B cell (primary cell): ENCODE results near the gene ARHGAP42. TPM values are rescaled to one million over a fixed set of nuclear protein-coding genes. Genes with fewer than 3 reads are reported as not detected.

Experiments
- ATAC-seq: fragments of 200-7000 bp; cut with Tn5 transposase; one replicate; pipeline ENCODE4 v1.10.0; 2021; ENCODE audit warnings: low read depth, mild to moderate bottlenecking, moderate number of reproducible peaks, moderate library complexity
- CTCF ChIA-PET: fragments of 350-600 bp; sonication (Branson Sonifier 250); formaldehyde crosslinking; loops from one replicate; lab custom pipeline; 2021; ENCODE audit warnings: antibody characterized with exemption, inconsistent platforms; lab: Charles Lee
- POLR2A ChIA-PET: fragments of 350-600 bp; sonication (Branson Sonifier 250); formaldehyde crosslinking; loops from one replicate; lab custom pipeline; 2021; ENCODE audit warnings: antibody characterized with exemption; lab: Charles Lee
- DNase-seq: peaks from one replicate; pipeline ENCODE4 v3.0.0; 2013
- H2AFZ ChIP-seq: 2 replicates; pipeline ENCODE4 v1.6.1; 2012; ENCODE audit warnings: mild to moderate bottlenecking, low read depth, low read length; ENCODE audit not compliant: insufficient read depth, poor library complexity, severe bottlenecking
- H3K27ac ChIP-seq, 2 donors: 1 replicate in 1 of 2; 2 replicates in 1 of 2; pipeline ENCODE4 v1.5.1; 2012 to 2013; ENCODE audit warnings: low read length in 2 of 2, mild to moderate bottlenecking in 2 of 2, moderate library complexity in 1 of 2
- H3K27me3 ChIP-seq, 4 experiments: fragments of 200-600 bp in 1 of 4; sonication (generic) in 1 of 4; replicated peaks in 1 of 4; 1 replicate in 2 of 4; 2 replicates in 2 of 4; pipeline versions ENCODE4 v1.6.1 to v1.7.0; 2013 to 2016; ENCODE audit warnings: low read length in 3 of 4, mild to moderate bottlenecking in 2 of 4, mixed read lengths in 1 of 4, moderate library complexity in 1 of 4; ENCODE audit not compliant: insufficient read depth in 4 of 4, control insufficient read depth in 3 of 4; ENCODE audit errors: control extremely low read depth in 1 of 4
- H3K36me3 ChIP-seq, 2 experiments: replicated peaks in 1 of 2; 1 replicate in 1 of 2; 2 replicates in 1 of 2; pipeline versions ENCODE4 v1.6.1 to v1.7.1; 2013; ENCODE audit warnings: low read length in 1 of 2; ENCODE audit not compliant: insufficient read depth in 2 of 2, control insufficient read depth in 1 of 2; ENCODE audit errors: control extremely low read depth in 1 of 2, extremely low read depth in 1 of 2
- H3K4me1 ChIP-seq, 2 donors: fragments of 200-600 bp in 1 of 2; sonication (generic) in 1 of 2; 1 replicate in 1 of 2; 2 replicates in 1 of 2; pipeline versions ENCODE4 v1.5.1 to v1.6.1; 2013 to 2017; ENCODE audit warnings: low read length in 2 of 2; ENCODE audit not compliant: control insufficient read depth in 2 of 2, insufficient read depth in 2 of 2
- H3K4me2 ChIP-seq: replicated peaks from 2 replicates; pipeline ENCODE3; 2012; ENCODE audit warnings: mild to moderate bottlenecking, low read depth, low read length; ENCODE audit not compliant: poor library complexity, severe bottlenecking
- H3K4me3 ChIP-seq, 5 experiments: fragments of 200-600 bp in 1 of 5; sonication (generic) in 1 of 5; 1 replicate in 3 of 5; 2 replicates in 2 of 5; pipeline versions ENCODE4 v1.5.1 to v1.7.0; 2011 to 2016; ENCODE audit warnings: low read length in 4 of 5, mild to moderate bottlenecking in 4 of 5, low read depth in 2 of 5, control low read depth in 1 of 5, moderate library complexity in 1 of 5; ENCODE audit not compliant: insufficient read depth in 1 of 5; ENCODE audit errors: control extremely low read depth in 1 of 5, extremely low read depth in 1 of 5
- H3K79me2 ChIP-seq: fragments of 200-600 bp; sonication (generic); one replicate; pipeline ENCODE4 v1.6.0; 2016; ENCODE audit warnings: low read length; ENCODE audit not compliant: control insufficient read depth, insufficient read depth
- H3K9ac ChIP-seq: fragments of 200-600 bp; sonication (generic); 2 replicates; pipeline ENCODE4 v1.6.1; 2017; ENCODE audit warnings: mild to moderate bottlenecking, low read length, moderate library complexity
- H3K9me3 ChIP-seq, 3 donors: one replicate each; pipeline versions ENCODE4 v1.6.1 to v1.7.1; 2013; ENCODE audit warnings: low read length in 2 of 3; ENCODE audit not compliant: control insufficient read depth in 2 of 3, insufficient read depth in 1 of 3; ENCODE audit errors: control extremely low read depth in 1 of 3
- H4K20me1 ChIP-seq: 2 replicates; pipeline ENCODE4 v1.6.0; 2012; ENCODE audit warnings: mild to moderate bottlenecking, low read length; ENCODE audit not compliant: insufficient read depth, control insufficient read depth, poor library complexity, severe bottlenecking
- H3K27ac Mint-ChIP-seq: one replicate; pipeline ENCODE4 v1.8.0; 2021; ENCODE audit warnings: mixed read lengths
- H3K27me3 Mint-ChIP-seq: one replicate; pipeline ENCODE4 v1.8.0; 2021; ENCODE audit warnings: mixed read lengths
- H3K4me1 Mint-ChIP-seq: one replicate; pipeline ENCODE4 v1.8.0; 2021; ENCODE audit warnings: mixed read lengths
- H3K4me3 Mint-ChIP-seq: one replicate; pipeline ENCODE4 v1.8.0; 2021; ENCODE audit warnings: mixed read lengths
- H3K9me3 Mint-ChIP-seq: one replicate; pipeline ENCODE4 v1.8.0; 2022; ENCODE audit warnings: mixed read lengths; ENCODE audit not compliant: insufficient read depth
- EZH2 ChIP-seq: IDR thresholded peaks from 2 replicates; pipeline ENCODE4 v1.6.1; 2012; ENCODE audit warnings: borderline replicate concordance, low read depth, mild to moderate bottlenecking, moderate library complexity, low read length; ENCODE audit not compliant: insufficient read depth, poor library complexity, severe bottlenecking
- WGBS: methylation state at CpG from one replicate; pipeline ENCODE4 v1.1.5; 2013; ENCODE audit warnings: missing lambda C conversion rate; ENCODE audit not compliant: insufficient coverage; 5-methylcytosine and 5-hydroxymethylcytosine counted together
- intact Hi-C: fragments of 100-400 bp; cut with micrococcal nuclease; formaldehyde crosslinking; loops from one replicate; pipeline ENCODE4 v1.10.0; 2022
- polyA plus RNA-seq: library from polyadenylated mRNA; depleted of rRNA; stranded (reverse); fragments of >200 nt; gene quantifications from 2 replicates; pipeline ENCODE4 v1.2.3, GENCODE V29; 2012
- total RNA-seq, 2 donors: library from RNA; stranded (reverse); fragments of 120-200 nt in 1 of 2; gene quantifications; 1 replicate in 1 of 2; 2 replicates in 1 of 2; pipeline versions ENCODE4 v1.2.3 to v1.2.4, GENCODE V29; 2013 to 2022
- TF ChIP-seq, protein P1 (sequence below): fragments of 200-600 bp; IDR thresholded peaks from one replicate; pipeline ENCODE4 v1.8.0; 2022; ENCODE audit warnings: antibody characterized with exemption, mild to moderate bottlenecking

Gene ARHGAP42
- total and polyA plus RNA-seq, 2 donors (not counting 1 experiment from before 2014, with no cell fraction given): 3.8 to 4.9 TPM

DNA sequence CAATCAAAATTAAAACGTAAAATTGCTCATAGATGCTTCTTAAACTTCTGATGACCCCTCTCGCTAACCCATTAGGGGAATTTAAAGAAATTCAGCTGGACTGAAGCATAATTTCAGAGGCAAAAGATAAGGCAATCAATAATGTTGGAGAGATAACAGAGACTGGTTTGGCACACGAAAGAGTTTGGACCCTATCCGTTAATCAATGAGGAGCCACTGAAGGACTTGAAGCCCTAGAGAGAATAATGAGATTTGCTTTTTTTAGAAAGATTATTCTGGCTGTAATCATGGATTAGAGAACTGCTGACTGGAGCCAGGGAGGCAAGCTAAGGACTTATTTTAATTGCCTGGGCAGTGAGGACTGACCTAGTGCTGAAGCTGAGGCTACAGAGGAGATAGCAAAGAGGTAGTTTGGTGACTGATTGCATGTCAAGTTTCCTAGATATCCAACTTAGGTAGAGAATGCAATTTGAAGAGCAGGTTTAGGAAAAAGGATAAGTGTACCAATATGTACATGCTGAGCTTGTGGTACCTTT, 11.9 kb upstream of the ARHGAP42 start:
- Mint-ChIP-seq H3K4me1 (peaks cover 3% of the 10 kb centered on the region), H3K27me3 (peaks cover 7% of the 10 kb centered on the region), H3K27ac (no peak overlapping the region), H3K9me3 (no peaks in the 10 kb centered on the region), H3K4me3 (no peak overlapping the region)
- ATAC-seq: no peak
- no peak for DNase-seq
- ChIA-PET POLR2A (no interaction called here), CTCF (no interaction called here)
- H4K20me1 ChIP-seq: no peaks in the 10 kb centered on the region
- H3K4me2 ChIP-seq: no peak overlapping the region
- no peak overlapping the region for H3K4me3 ChIP-seq
- no peaks in the 10 kb centered on the region for H3K27me3 ChIP-seq
- H2AFZ ChIP-seq: no peak overlapping the region
- intact Hi-C loops: no loop called here
- no peaks in the 10 kb centered on the region for H3K36me3 ChIP-seq
- no peak overlapping the region for H3K27ac ChIP-seq
- H3K9me3 ChIP-seq: no peaks in the 10 kb centered on the region
- WGBS: 100% methylated on average over 2 of the region's 4 CpGs
- no peak for TF ChIP-seq EZH2
- TF ChIP-seq, protein P1, sequence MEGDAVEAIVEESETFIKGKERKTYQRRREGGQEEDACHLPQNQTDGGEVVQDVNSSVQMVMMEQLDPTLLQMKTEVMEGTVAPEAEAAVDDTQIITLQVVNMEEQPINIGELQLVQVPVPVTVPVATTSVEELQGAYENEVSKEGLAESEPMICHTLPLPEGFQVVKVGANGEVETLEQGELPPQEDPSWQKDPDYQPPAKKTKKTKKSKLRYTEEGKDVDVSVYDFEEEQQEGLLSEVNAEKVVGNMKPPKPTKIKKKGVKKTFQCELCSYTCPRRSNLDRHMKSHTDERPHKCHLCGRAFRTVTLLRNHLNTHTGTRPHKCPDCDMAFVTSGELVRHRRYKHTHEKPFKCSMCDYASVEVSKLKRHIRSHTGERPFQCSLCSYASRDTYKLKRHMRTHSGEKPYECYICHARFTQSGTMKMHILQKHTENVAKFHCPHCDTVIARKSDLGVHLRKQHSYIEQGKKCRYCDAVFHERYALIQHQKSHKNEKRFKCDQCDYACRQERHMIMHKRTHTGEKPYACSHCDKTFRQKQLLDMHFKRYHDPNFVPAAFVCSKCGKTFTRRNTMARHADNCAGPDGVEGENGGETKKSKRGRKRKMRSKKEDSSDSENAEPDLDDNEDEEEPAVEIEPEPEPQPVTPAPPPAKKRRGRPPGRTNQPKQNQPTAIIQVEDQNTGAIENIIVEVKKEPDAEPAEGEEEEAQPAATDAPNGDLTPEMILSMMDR: no peak
- no peak overlapping the region for H3K9ac ChIP-seq
- H3K79me2 ChIP-seq: no peaks in the 10 kb centered on the region
- H3K4me1 ChIP-seq: peaks cover 0 to under 1% of the 10 kb centered on the region in 2 donors

DNA sequence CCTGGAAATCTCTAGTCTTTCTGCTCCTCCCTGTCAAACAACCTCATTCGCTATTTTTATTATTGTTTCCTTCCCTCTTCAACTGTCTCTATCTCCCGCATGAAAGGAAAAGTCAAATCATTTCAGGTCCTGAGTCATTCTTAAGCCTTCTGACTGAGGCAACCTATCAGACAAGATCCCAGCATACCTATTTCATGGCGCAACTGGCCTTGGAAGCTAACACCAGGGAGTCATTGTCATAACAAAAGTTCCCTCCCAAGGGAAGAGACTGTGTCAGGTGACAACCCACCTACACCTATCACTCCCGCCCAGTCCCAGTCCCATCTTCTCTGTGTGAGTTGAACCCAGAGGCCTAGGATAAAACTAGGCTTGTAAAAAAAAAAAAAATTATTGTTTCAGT, 10.2 kb upstream of the ARHGAP42 start:
- Histone ChIP-seq H3K27ac (no peak overlapping the region), H3K9me3 (no peaks in the 10 kb centered on the region), H3K9ac (no peak overlapping the region), H3K79me2 (no peaks in the 10 kb centered on the region), H4K20me1 (no peaks in the 10 kb centered on the region), H3K36me3 (no peaks in the 10 kb centered on the region), H3K4me2 (no peak overlapping the region), H3K27me3 (no peaks in the 10 kb centered on the region), H3K4me3 (no peak overlapping the region), H3K4me1 (peaks cover 15 to 18% of the 10 kb centered on the region in 2 donors), H2AFZ (no peak overlapping the region)
- ChIA-PET POLR2A (no interaction called here), CTCF (no interaction called here)
- Mint-ChIP-seq H3K9me3 (no peaks in the 10 kb centered on the region), H3K4me1 (peaks cover 15% of the 10 kb centered on the region), H3K4me3 (no peak overlapping the region), H3K27me3 (peaks cover 4% of the 10 kb centered on the region), H3K27ac (no peak overlapping the region)
- 81% methylated on average over 2 of the region's 4 CpGs for WGBS
- DNase-seq (no peak), ATAC-seq (no peak)
- intact Hi-C loops: no loop called here
- no peak for TF ChIP-seq EZH2
- TF ChIP-seq, protein P1: no peak
